ENCODE measurements around the gene KPNB1.

DNA sequence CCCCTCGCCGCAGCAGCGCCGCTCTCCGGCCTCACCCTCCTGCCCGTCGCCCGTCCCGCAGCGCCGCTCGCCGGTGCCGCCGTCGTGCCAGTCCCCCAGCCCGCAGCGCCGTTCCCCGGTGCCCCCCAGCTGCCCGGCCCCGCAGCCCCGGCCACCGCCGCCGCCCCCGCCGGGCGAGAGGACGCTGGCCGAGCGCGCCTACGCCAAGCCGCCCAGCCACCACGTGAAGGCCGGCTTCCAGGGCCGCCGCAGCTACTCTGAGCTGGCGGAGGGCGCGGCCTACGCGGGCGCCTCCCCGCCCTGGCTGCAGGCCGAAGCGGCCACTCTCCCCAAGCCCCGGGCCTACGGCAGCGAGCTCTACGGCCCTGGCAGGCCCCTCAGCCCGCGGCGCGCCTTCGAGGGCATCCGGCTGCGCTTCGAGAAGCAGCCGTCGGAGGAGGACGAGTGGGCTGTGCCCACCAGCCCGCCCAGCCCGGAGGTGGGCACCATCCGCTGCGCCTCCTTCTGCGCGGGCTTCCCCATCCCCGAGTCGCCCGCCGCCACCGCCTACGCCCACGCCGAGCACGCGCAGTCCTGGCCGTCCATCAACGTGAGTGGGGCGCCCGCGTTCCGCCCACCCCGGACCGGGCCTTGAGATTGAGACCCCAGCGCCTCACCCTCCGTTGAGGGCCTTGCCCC lies 59.3 kb downstream of the KPNB1 start:
- TF ChIP-seq, protein P1, sequence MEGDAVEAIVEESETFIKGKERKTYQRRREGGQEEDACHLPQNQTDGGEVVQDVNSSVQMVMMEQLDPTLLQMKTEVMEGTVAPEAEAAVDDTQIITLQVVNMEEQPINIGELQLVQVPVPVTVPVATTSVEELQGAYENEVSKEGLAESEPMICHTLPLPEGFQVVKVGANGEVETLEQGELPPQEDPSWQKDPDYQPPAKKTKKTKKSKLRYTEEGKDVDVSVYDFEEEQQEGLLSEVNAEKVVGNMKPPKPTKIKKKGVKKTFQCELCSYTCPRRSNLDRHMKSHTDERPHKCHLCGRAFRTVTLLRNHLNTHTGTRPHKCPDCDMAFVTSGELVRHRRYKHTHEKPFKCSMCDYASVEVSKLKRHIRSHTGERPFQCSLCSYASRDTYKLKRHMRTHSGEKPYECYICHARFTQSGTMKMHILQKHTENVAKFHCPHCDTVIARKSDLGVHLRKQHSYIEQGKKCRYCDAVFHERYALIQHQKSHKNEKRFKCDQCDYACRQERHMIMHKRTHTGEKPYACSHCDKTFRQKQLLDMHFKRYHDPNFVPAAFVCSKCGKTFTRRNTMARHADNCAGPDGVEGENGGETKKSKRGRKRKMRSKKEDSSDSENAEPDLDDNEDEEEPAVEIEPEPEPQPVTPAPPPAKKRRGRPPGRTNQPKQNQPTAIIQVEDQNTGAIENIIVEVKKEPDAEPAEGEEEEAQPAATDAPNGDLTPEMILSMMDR (IDR thresholded peaks at IDR 0.05), result no peak
- TF ChIP-seq POLR2A (IDR thresholded peaks at IDR 0.05), result no peak

Data from uterus (tissue), 2 donors.